HepG2 (cell line): ENCODE measurements around the gene IFNA16. TPM values are rescaled to one million over a fixed set of nuclear protein-coding genes. Genes with fewer than 3 reads are reported as not detected.
"Not testable (repeated sequence)": the region's sequence is repeated elsewhere in the genome, so short reads cannot be mapped to it uniquely, and the experiment has no call there.

Experiments used
- ATAC-seq: fragments of 200-7000 bp; cut with Tn5 transposase; 3 replicates; pipeline ENCODE4 v1.9.1; 2020; ENCODE audit warnings: mild to moderate bottlenecking, moderate library complexity
- BruUV-seq: library from RNA; stranded (reverse); fragments of 400-500 nt; replicated peaks from 2 replicates; lab custom pipeline; 2021; lab: Mats Ljungman, UMichigan
- CTCF ChIA-PET: fragments of 300-600 bp; formaldehyde crosslinking; extraction: SDS; loops from one replicate; lab custom pipeline; 2021; ENCODE audit warnings: low total read pairs, inconsistent platforms, low intra/inter-chr PET ratio; lab: Yijun Ruan, JAX
- POLR2A ChIA-PET: fragments of 350-600 bp; sonication (Branson Sonifier 250); formaldehyde crosslinking; loops from one replicate; lab custom pipeline; 2020; ENCODE audit warnings: antibody characterized with exemption, inconsistent platforms; lab: Yijun Ruan, JAX
- DNase-seq: peaks from one replicate; pipeline ENCODE4 v3.0.0-alpha.2; 2015; ENCODE audit warnings: low spot score
- FAIRE-seq: peaks from 3 replicates; lab custom pipeline; 2011; peaks lifted over from hg19 to GRCh38; lab: Jason Lieb, UNC
- H2AFZ ChIP-seq: one replicate; pipeline ENCODE4 v1.6.1; 2011; ENCODE audit warnings: low read length, inconsistent platforms
- H3K27ac ChIP-seq: fragments of 300-600 bp; 3 replicates; pipeline ENCODE4 v1.8.0; 2011; ENCODE audit warnings: mixed run types, mild to moderate bottlenecking, mixed read lengths, low read length, inconsistent platforms; ENCODE audit not compliant: insufficient read depth; ENCODE audit errors: extremely low read length
- H3K27me3 ChIP-seq, 2 experiments: fragments of 200-600 bp in 1 of 2; 2 replicates in 1 of 2; 3 replicates in 1 of 2; pipeline versions ENCODE4 v1.6.0 to v1.8.0; 2011; ENCODE audit warnings: low read length in 2 of 2, mild to moderate bottlenecking in 2 of 2, moderate library complexity in 2 of 2, inconsistent platforms in 1 of 2; ENCODE audit not compliant: insufficient read depth in 2 of 2, control insufficient read depth in 1 of 2
- H3K36me3 ChIP-seq, 2 experiments: fragments of 200-600 bp in 1 of 2; replicated peaks in 1 of 2; 2 replicates in 1 of 2; 3 replicates in 1 of 2; pipeline versions ENCODE4 v1.5.1 to v1.8.0; 2011; ENCODE audit warnings: low read length in 2 of 2, inconsistent platforms in 1 of 2; ENCODE audit not compliant: insufficient read depth in 2 of 2, control insufficient read depth in 1 of 2
- H3K4me1 ChIP-seq: 2 replicates; pipeline ENCODE4 v1.5.1; 2012; ENCODE audit warnings: low read length, inconsistent platforms; ENCODE audit not compliant: insufficient read depth
- H3K4me2 ChIP-seq: 2 replicates; pipeline ENCODE4 v1.6.0; 2011; ENCODE audit warnings: low read depth, low read length, inconsistent platforms
- H3K4me3 ChIP-seq, 3 experiments: fragments of 200-600 bp in 1 of 3; sonication (generic), shearing (Covaris generic) in 1 of 3; replicated peaks in 1 of 3; 2 replicates each; pipeline ENCODE4 v1.5.1; 2011 to 2016; ENCODE audit warnings: low read length in 3 of 3, inconsistent platforms in 2 of 3, low read depth in 2 of 3, mild to moderate bottlenecking in 2 of 3, control low read depth in 1 of 3, mixed read lengths in 1 of 3; ENCODE audit not compliant: insufficient read depth in 1 of 3
- H3K79me2 ChIP-seq: one replicate; pipeline ENCODE4 v1.6.1; 2011; ENCODE audit warnings: low read length, inconsistent platforms; ENCODE audit not compliant: insufficient read depth
- H3K9ac ChIP-seq: 2 replicates; pipeline ENCODE4 v1.6.0; 2011; ENCODE audit warnings: mild to moderate bottlenecking, low read depth, low read length, inconsistent platforms; ENCODE audit not compliant: insufficient read depth
- H3K9me3 ChIP-seq: 2 replicates; pipeline ENCODE4 v1.5.1; 2012; ENCODE audit warnings: mild to moderate bottlenecking, low read length
- H4K20me1 ChIP-seq: 2 replicates; pipeline ENCODE4 v1.6.0; 2011; ENCODE audit warnings: inconsistent platforms, mild to moderate bottlenecking, low read length, moderate library complexity; ENCODE audit not compliant: insufficient read depth
- ATAD3A ChIP-seq: sonication (generic); formaldehyde crosslinking; IDR thresholded peaks from 2 replicates; pipeline ENCODE4 v1.4.0; 2020; ENCODE audit warnings: missing genetic modification reagents
- GATA4 ChIP-seq: sonication (generic); IDR thresholded peaks from 2 replicates; pipeline ENCODE4 v1.6.1; 2016; ENCODE audit warnings: antibody characterized with exemption, low read depth, borderline replicate concordance
- KLF15 ChIP-seq: sonication (generic); formaldehyde crosslinking; IDR thresholded peaks from 2 replicates; pipeline ENCODE4 v1.8.1; 2023; ENCODE audit warnings: borderline replicate concordance, mild to moderate bottlenecking, inconsistent platforms, missing genetic modification reagents, mixed read lengths
- MTF1 ChIP-seq: sonication (generic); formaldehyde crosslinking; IDR thresholded peaks from 2 replicates; pipeline ENCODE4 v1.5.0; 2020; ENCODE audit warnings: missing genetic modification reagents
- NFIB ChIP-seq: sonication (generic); formaldehyde crosslinking; IDR thresholded peaks from 2 replicates; pipeline ENCODE4 v1.9.0; 2021; ENCODE audit warnings: missing genetic modification reagents, mild to moderate bottlenecking, borderline replicate concordance
- NR2C2 ChIP-seq: sonication (generic); formaldehyde crosslinking; IDR thresholded peaks from 2 replicates; pipeline ENCODE4 v1.4.0; 2020; ENCODE audit warnings: missing genetic modification reagents, mild to moderate bottlenecking, moderate library complexity, borderline replicate concordance
- PATZ1 ChIP-seq: sonication (generic); formaldehyde crosslinking; IDR thresholded peaks from 2 replicates; pipeline ENCODE4 v1.4.0; 2020; ENCODE audit warnings: missing genetic modification reagents
- PBX3 ChIP-seq: sonication (generic); formaldehyde crosslinking; IDR thresholded peaks from 2 replicates; pipeline ENCODE4 v1.8.1; 2023; ENCODE audit warnings: missing genetic modification reagents, inconsistent platforms, borderline replicate concordance
- SOX5 ChIP-seq: IDR thresholded peaks from 2 replicates; pipeline ENCODE4 v1.6.1; 2016; ENCODE audit warnings: borderline replicate concordance
- ZFYVE20 ChIP-seq: sonication (generic); formaldehyde crosslinking; IDR thresholded peaks from 2 replicates; pipeline ENCODE4 v1.8.0; 2023; ENCODE audit warnings: low read depth, mild to moderate bottlenecking, moderate library complexity, missing genetic modification reagents, borderline replicate concordance
- ZNF12 ChIP-seq: sonication (generic); formaldehyde crosslinking; IDR thresholded peaks from 2 replicates; pipeline ENCODE4 v1.5.0; 2020; ENCODE audit warnings: missing genetic modification reagents
- ZNF501 ChIP-seq: sonication (generic); formaldehyde crosslinking; IDR thresholded peaks from 2 replicates; pipeline ENCODE4 v1.5.1; 2020; ENCODE audit warnings: mild to moderate bottlenecking, moderate library complexity, missing genetic modification reagents
- ZNF567 ChIP-seq: sonication (generic); formaldehyde crosslinking; IDR thresholded peaks from 2 replicates; pipeline ENCODE4 v1.8.1; 2023; ENCODE audit warnings: mild to moderate bottlenecking, missing genetic modification reagents, borderline replicate concordance
- WGBS: methylation state at CpG from one replicate; pipeline ENCODE4 v1.1.6; 2017; ENCODE audit warnings: low lambda C conversion rate; 5-methylcytosine and 5-hydroxymethylcytosine counted together
- in situ Hi-C: cut with HindIII; loops from 2 replicates; pipeline ENCODE4 v1.10.0; 2017; ENCODE audit warnings: low pct_unique_long_range_greater_than_20kb; ENCODE audit not compliant: extremely low pct_ligation_motif_present
- intact Hi-C: fragments of 100-400 bp; cut with micrococcal nuclease; formaldehyde crosslinking; loops from one replicate; pipeline ENCODE4 v1.10.0; 2022; ENCODE audit not compliant: unreplicated experiment
- polyA plus RNA-seq, 8 experiments: library from polyadenylated mRNA; depleted of rRNA in 3 of 8; stranded (reverse) in 7 of 8; unstranded in 1 of 8; fragments of >200 nt; fragmentation: Illumina TruSeq in 4 of 8; extraction: Trizol in 4 of 8; gene quantifications; 2 replicates each; pipeline versions ENCODE4 v1.2.1 to v1.2.3, GENCODE V29; 2011 to 2016; ENCODE audit warnings: low read depth in 4 of 8, missing spikeins in 1 of 8, mixed read lengths in 1 of 8; ENCODE audit not compliant: insufficient read depth in 1 of 8
- total RNA-seq, 5 experiments: library from RNA; depleted of rRNA; stranded (reverse); fragments of >200 nt; fragmentation: Illumina TruSeq; extraction: Trizol; gene quantifications; 2 replicates each; pipeline ENCODE4 v1.2.3, GENCODE V29; 2016; ENCODE audit warnings: low read depth in 1 of 5
- TF ChIP-seq, protein P1 (sequence below): sonication (generic); formaldehyde crosslinking; IDR thresholded peaks from 2 replicates; pipeline ENCODE4 v1.8.0; 2022; ENCODE audit warnings: missing genetic modification reagents, mild to moderate bottlenecking, moderate library complexity, borderline replicate concordance

The IFNA16 gene
- total and polyA plus RNA-seq, 2 of the 13 experiments (the other 11 are each of a cell fraction or from before 2014, with no cell fraction given): not detected

GRCh38 chr9:21207043-21207442 lies 10.1 kb downstream of the IFNA16 start, which contains the start of gene IFNA10:
TSS of gene IFNA10 (minus strand) at chr9:21207143. CDS start at chr9:21207097, 46 bp downstream.
- H4K20me1 ChIP-seq, H3K9ac ChIP-seq, DNase-seq, in situ Hi-C loops, H3K27me3 ChIP-seq, H3K9me3 ChIP-seq, H3K27ac ChIP-seq, ATAC-seq, H3K36me3 ChIP-seq, H2AFZ ChIP-seq, CTCF ChIA-PET, POLR2A ChIA-PET, FAIRE-seq, intact Hi-C loops, H3K4me1 ChIP-seq, BruUV-seq, H3K4me3 ChIP-seq, H3K79me2 ChIP-seq, H3K4me2 ChIP-seq: not testable (repeated sequence)
- WGBS: 11% methylated on average over 3 of the region's 3 CpGs

- Histone ChIP-seq H3K4me1 (no peaks in the 10 kb centered on the region), H3K27ac (no peak overlapping the region), H3K4me3 (no peak overlapping the region), H3K36me3 (no peaks in the 10 kb centered on the region), H3K9ac (no peak overlapping the region), H2AFZ (no peak overlapping the region), H3K27me3 (no peaks in the 10 kb centered on the region), H3K9me3 (no peaks in the 10 kb centered on the region), H3K79me2 (no peaks in the 10 kb centered on the region), H3K4me2 (no peak overlapping the region), H4K20me1 (no peaks in the 10 kb centered on the region)
- ChIA-PET CTCF (no interaction called here), POLR2A (no interaction called here)
- ATAC-seq (no peak), DNase-seq (no peak), FAIRE-seq (no peak)
- intact Hi-C loops (no loop called here), in situ Hi-C loops (no loop called here)
- no TSS peak for BruUV-seq
- no peak for TF ChIP-seq KLF15 (CRISPR knock-in tag)
- no peak for TF ChIP-seq SOX5 (CRISPR knock-in tag)
- TF ChIP-seq GATA4: no peak
- TF ChIP-seq PATZ1 (CRISPR knock-in tag): no peak
- TF ChIP-seq ZNF12: no peak
- TF ChIP-seq MTF1 (CRISPR knock-in tag): no peak
- no peak for TF ChIP-seq ZNF501 (CRISPR knock-in tag)
- no peak for TF ChIP-seq ATAD3A
- no peak for TF ChIP-seq NR2C2 (CRISPR knock-in tag)
- TF ChIP-seq NFIB (CRISPR knock-in tag): no peak
- TF ChIP-seq, protein P1, sequence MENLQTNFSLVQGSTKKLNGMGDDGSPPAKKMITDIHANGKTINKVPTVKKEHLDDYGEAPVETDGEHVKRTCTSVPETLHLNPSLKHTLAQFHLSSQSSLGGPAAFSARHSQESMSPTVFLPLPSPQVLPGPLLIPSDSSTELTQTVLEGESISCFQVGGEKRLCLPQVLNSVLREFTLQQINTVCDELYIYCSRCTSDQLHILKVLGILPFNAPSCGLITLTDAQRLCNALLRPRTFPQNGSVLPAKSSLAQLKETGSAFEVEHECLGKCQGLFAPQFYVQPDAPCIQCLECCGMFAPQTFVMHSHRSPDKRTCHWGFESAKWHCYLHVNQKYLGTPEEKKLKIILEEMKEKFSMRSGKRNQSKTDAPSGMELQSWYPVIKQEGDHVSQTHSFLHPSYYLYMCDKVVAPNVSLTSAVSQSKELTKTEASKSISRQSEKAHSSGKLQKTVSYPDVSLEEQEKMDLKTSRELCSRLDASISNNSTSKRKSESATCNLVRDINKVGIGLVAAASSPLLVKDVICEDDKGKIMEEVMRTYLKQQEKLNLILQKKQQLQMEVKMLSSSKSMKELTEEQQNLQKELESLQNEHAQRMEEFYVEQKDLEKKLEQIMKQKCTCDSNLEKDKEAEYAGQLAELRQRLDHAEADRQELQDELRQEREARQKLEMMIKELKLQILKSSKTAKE (CRISPR knock-in tag): no peak
- TF ChIP-seq ZFYVE20 (CRISPR knock-in tag): no peak
- TF ChIP-seq PBX3 (CRISPR knock-in tag): no peak
- TF ChIP-seq ZNF567 (CRISPR knock-in tag): no peak
Observed at GRCh38 chr9:21205204-21205603, 11.9 kb downstream of the IFNA16 start.
